ENCODE measurements around the gene TMC4. TPM values are rescaled to one million over a fixed set of nuclear protein-coding genes. Genes with fewer than 3 reads are reported as not detected.
"Not testable (repeated sequence)": the region's sequence is repeated elsewhere in the genome, so short reads cannot be mapped to it uniquely, and the experiment has no call there.

The TMC4 gene
- polyA plus RNA-seq, 4 donors = 27.1 to 48.0 (median 36.6) TPM

GRCh38 chr19:54204767-54205468 lies 32.0 kb upstream of the TMC4 start:
- DNase-seq (ENCODE audit: low read depth in 4 of 4, low spot score in 2 of 4) = no peak

- no peak for DNase-seq (ENCODE audit: low read depth in 4 of 4, low spot score in 2 of 4)
Measured at GRCh38 chr19:54203151-54203611, 30.2 kb upstream of the TMC4 start.

- no peak for DNase-seq (ENCODE audit: low read depth in 4 of 4, low spot score in 2 of 4)
Measured at GRCh38 chr19:54201980-54202379, 29.0 kb upstream of the TMC4 start.

GRCh38 chr19:54201172-54201701 lies 28.3 kb upstream of the TMC4 start:
- DNase-seq (ENCODE audit: low read depth in 4 of 4, low spot score in 2 of 4) = no peak

GRCh38 chr19:54199401-54199800 lies 26.4 kb upstream of the TMC4 start:
- DNase-seq (ENCODE audit: low read depth in 4 of 4, low spot score in 2 of 4) = no peak

GRCh38 chr19:54197121-54197520 lies 24.2 kb upstream of the TMC4 start:
- no peak for DNase-seq (ENCODE audit: low read depth in 4 of 4, low spot score in 2 of 4)

GRCh38 chr19:54196536-54196935 lies 23.6 kb upstream of the TMC4 start:
- no peak for DNase-seq (ENCODE audit: low read depth in 4 of 4, low spot score in 2 of 4)

GRCh38 chr19:54194463-54194862 lies 21.5 kb upstream of the TMC4 start:
- DNase-seq (ENCODE audit: low read depth in 4 of 4, low spot score in 2 of 4) = not testable (repeated sequence)

- no peak for DNase-seq (ENCODE audit: low read depth in 4 of 4, low spot score in 2 of 4)
Measured at GRCh38 chr19:54193011-54193410, 20.1 kb upstream of the TMC4 start.

- DNase-seq (ENCODE audit: low read depth in 4 of 4, low spot score in 2 of 4) = no peak
Measured at GRCh38 chr19:54191811-54192453, 19.0 kb upstream of the TMC4 start.

GRCh38 chr19:54191011-54191810 lies 18.3 kb upstream of the TMC4 start, which contains the start of gene TSEN34:
Gene TSEN34, plus strand, starts transcription at chr19:54191308. Its CDS starts 57 bp downstream, at chr19:54191365.
- peak in 3 of 4 donors; percentile 86 to 91 (median 90) for DNase-seq (ENCODE audit: low read depth in 4 of 4, low spot score in 2 of 4)

- DNase-seq (ENCODE audit: low read depth in 4 of 4, low spot score in 2 of 4) = peak; percentile 97 to 99 (median 98)
Measured at GRCh38 chr19:54190503-54191010, 17.6 kb upstream of the TMC4 start.

GRCh38 chr19:54189735-54190502 lies 17.0 kb upstream of the TMC4 start:
- DNase-seq (ENCODE audit: low read depth in 4 of 4, low spot score in 2 of 4) = peak; percentile 99 to 100 (median 100)

GRCh38 chr19:54189145-54189734 lies 16.3 kb upstream of the TMC4 start, which contains the start of gene MBOAT7:
Gene MBOAT7, minus strand, starts transcription at chr19:54189580. Its CDS starts 1,072 bp downstream, at chr19:54188508.
- DNase-seq (ENCODE audit: low read depth in 4 of 4, low spot score in 2 of 4) = no peak

- no peak for DNase-seq (ENCODE audit: low read depth in 4 of 4, low spot score in 2 of 4)
Measured at GRCh38 chr19:54188215-54188871, 15.4 kb upstream of the TMC4 start.

GRCh38 chr19:54186934-54187381 lies 14.0 kb upstream of the TMC4 start:
- no peak for DNase-seq (ENCODE audit: low read depth in 4 of 4, low spot score in 2 of 4)

- no peak for DNase-seq (ENCODE audit: low read depth in 4 of 4, low spot score in 2 of 4)
Measured at GRCh38 chr19:54186351-54186750, 13.4 kb upstream of the TMC4 start.

GRCh38 chr19:54183431-54183830 lies 10.5 kb upstream of the TMC4 start:
- no peak for DNase-seq (ENCODE audit: low read depth in 4 of 4, low spot score in 2 of 4)

GRCh38 chr19:54181894-54182293 lies 8.9 kb upstream of the TMC4 start:
- DNase-seq (ENCODE audit: low read depth in 4 of 4, low spot score in 2 of 4) = not testable (repeated sequence)
